ENCODE results near the gene C11orf58.

DNA sequence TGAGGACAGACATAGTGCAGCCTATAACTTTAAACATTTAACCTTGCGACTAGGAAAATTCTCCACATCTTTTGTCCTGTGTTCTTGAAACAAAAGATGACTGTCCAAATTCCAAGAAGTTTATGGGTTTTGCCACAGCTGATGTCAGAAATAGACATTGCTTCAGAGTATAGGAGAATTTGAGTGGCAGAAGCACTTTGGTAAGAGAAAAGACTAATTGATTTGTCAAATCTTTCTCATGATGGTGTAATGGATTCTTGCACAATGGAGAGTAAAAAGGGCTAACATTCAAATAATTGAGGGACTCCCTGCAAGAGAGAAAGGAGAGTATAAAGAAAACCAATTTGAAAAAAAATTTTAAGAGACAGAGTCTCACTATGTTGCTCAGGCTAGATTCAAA lies 25.3 kb downstream of the C11orf58 start:
- TF ChIP-seq POLR2A (IDR thresholded peaks at IDR 0.05; ENCODE audit: low read depth, low read length) (no peak), POLR2AphosphoS5 (IDR thresholded peaks at IDR 0.05; ENCODE audit: low read depth, low read length) (no peak), TAF1 (IDR thresholded peaks at IDR 0.05; ENCODE audit: low read depth, low read length) (no peak), POU2F2 (IDR thresholded peaks at IDR 0.05; ENCODE audit: low read depth, low read length) (no peak), SPI1 (IDR thresholded peaks at IDR 0.05; ENCODE audit: low read depth, low read length) (no peak)
